ENCODE measurements around the gene PABPN1L. TPM values are rescaled to one million over a fixed set of nuclear protein-coding genes. Genes with fewer than 3 reads are reported as not detected.

Gene PABPN1L
- total and polyA plus RNA-seq, 10 of the 15 experiments (the other 5 are each of a cell fraction or from before 2014, with no cell fraction given): not detected

GRCh38 chr16:88815901-88816589 lies 50.4 kb downstream of the PABPN1L start:
- ChIA-PET POLR2A (interaction anchor here (0.9 kb wide), 1 partner anchor 44 kb away, joined by 3 read pairs; no protein-coding TSS in a partner anchor), CTCF (interaction anchor here (0.7 to 2.1 kb wide), 8 partner anchors 16 to 425 kb away, joined by 3 to 5 read pairs (median 4); no protein-coding TSS in a partner anchor), SMC1A (ENCODE audit: uncharacterized antibody, unreplicated experiment) (interaction anchor here (0.8 to 1.3 kb wide), 3 partner anchors 333 to 400 kb away, joined by 3 read pairs; no protein-coding TSS in a partner anchor), RAD21 (ENCODE audit: unreplicated experiment) (no interaction called here)
- no peaks in the 10 kb centered on the region for H3K9me3 ChIP-seq (replicated peaks; ENCODE audit: control insufficient read depth, insufficient read depth, low read length)
- H3K36me3 ChIP-seq (ENCODE audit: control insufficient read depth in 2 of 2, insufficient read depth in 2 of 2, low read length in 1 of 2): no peaks in the 10 kb centered on the region
- no peaks in the 10 kb centered on the region for H3K27me3 ChIP-seq (replicated peaks in 1 of 2; ENCODE audit: control insufficient read depth in 2 of 2, insufficient read depth in 2 of 2, low read length in 1 of 2)
- peaks cover 6% of the 10 kb centered on the region for H3K4me1 ChIP-seq (ENCODE audit: control insufficient read depth, insufficient read depth, low read length)
- no peak overlapping the region for H3K27ac ChIP-seq (ENCODE audit: control insufficient read depth, insufficient read depth)
- ATAC-seq (peak; percentile 31), DNase-seq (ENCODE audit: low read depth, low spot score) (no peak), FAIRE-seq (no peak)
- no peak overlapping the region for H2AFZ ChIP-seq (ENCODE audit: control insufficient read depth, low read depth, low read length)
- peaks cover 7% of the 10 kb centered on the region for H3K79me2 ChIP-seq (ENCODE audit: control insufficient read depth, insufficient read depth, low read length)
- in situ Hi-C loops (cut with MboI): no loop called here
- H3K9ac ChIP-seq (ENCODE audit: control insufficient read depth, insufficient read depth, low read length): no peak overlapping the region
- intact Hi-C loops (cut with micrococcal nuclease; ENCODE audit: unreplicated experiment): loop anchor here (1.0 kb wide), 2 partner anchors 351 to 400 kb away; no protein-coding TSS in a partner anchor
- H3K4me2 ChIP-seq (ENCODE audit: control insufficient read depth, insufficient read depth): no peak overlapping the region
- 33% methylated on average over 15 of the region's 19 CpGs for WGBS (ENCODE audit: insufficient coverage, insufficient replicate concordance, low lambda C conversion rate, missing lambda C conversion rate)
- no TSS peak for BruUV-seq (replicated peaks)
- H4K20me1 ChIP-seq (ENCODE audit: control insufficient read depth, insufficient read depth): no peaks in the 10 kb centered on the region
- H3K4me3 ChIP-seq: no peak overlapping the region
- peak; percentile 24; the same call in 1 of the 2 replicates for TF ChIP-seq MAX (IDR thresholded peaks at IDR 0.05; ENCODE audit: low read depth, low read length)
- no peak for TF ChIP-seq PML (IDR thresholded peaks at IDR 0.05; ENCODE audit: low read length)
- 0 out of 2 replicates have a peak, but pooled peaks have one; percentile 25 for TF ChIP-seq GATAD2B (conservative IDR thresholded peaks at IDR 0.05; ENCODE audit: low read depth)
- TF ChIP-seq CTCF (IDR thresholded peaks at IDR 0.05 in 2 of 3, conservative IDR thresholded peaks at IDR 0.05 in 1 of 3; ENCODE audit: control insufficient read depth in 2 of 3, extremely low read depth in 1 of 3, insufficient read depth in 1 of 3, low read depth in 3 of 3, low read length in 3 of 3): peak; percentile 87 to 97 (median 88)
- no peak for TF ChIP-seq MXI1 (IDR thresholded peaks at IDR 0.05; ENCODE audit: low read depth, low read length)
- no peak for TF ChIP-seq BCL11A (IDR thresholded peaks at IDR 0.05; ENCODE audit: low read depth, low read length)
- peak; percentile 81 for TF ChIP-seq SMC3 (IDR thresholded peaks at IDR 0.05; ENCODE audit: borderline replicate concordance, low read length)
- no peak for TF ChIP-seq RB1 (IDR thresholded peaks at IDR 0.05; ENCODE audit: borderline replicate concordance)
- TF ChIP-seq POLR2A (IDR thresholded peaks at IDR 0.05; ENCODE audit: low read depth, low read length): no peak; the same call in 1 of the 2 replicates
- peak; percentile 44; the same call in 1 of the 2 replicates for TF ChIP-seq LARP7 (IDR thresholded peaks at IDR 0.05)
- TF ChIP-seq SRF (IDR thresholded peaks at IDR 0.05; ENCODE audit: low read depth in 2 of 2, low read length in 2 of 2): no peak
- no peak for TF ChIP-seq JUND (IDR thresholded peaks at IDR 0.05; ENCODE audit: low read depth, low read length)
- TF ChIP-seq NR2F1 (conservative IDR thresholded peaks at IDR 0.05): no peak
- TF ChIP-seq ELK1 (IDR thresholded peaks at IDR 0.05; ENCODE audit: low read depth, low read length): no peak
- peak in 1 of 2 experiments; percentile 19; a peak in 1 of 4 replicates for TF ChIP-seq BHLHE40 (IDR thresholded peaks at IDR 0.05; ENCODE audit: borderline replicate concordance in 1 of 2, low read depth in 2 of 2, low read length in 1 of 2)
- no peak for TF ChIP-seq ZNF384 (IDR thresholded peaks at IDR 0.05; ENCODE audit: borderline replicate concordance, low read depth, low read length)
- no peak for TF ChIP-seq CREB1 (IDR thresholded peaks at IDR 0.05; ENCODE audit: low read depth)
- no peak for TF ChIP-seq HDGF (IDR thresholded peaks at IDR 0.05)
- no peak for TF ChIP-seq ZNF24 (IDR thresholded peaks at IDR 0.05)
- no peak for TF ChIP-seq NBN (IDR thresholded peaks at IDR 0.05)
- no peak for TF ChIP-seq BCL3 (IDR thresholded peaks at IDR 0.05; ENCODE audit: borderline replicate concordance, insufficient read depth, low read depth, low read length, poor library complexity, severe bottlenecking)
